Inflammatory macrophage treated with lipopolysaccharide for 4 hours (primary cell): ENCODE data around the gene CADPS.

Experiments
- DNase-seq: peaks from one replicate; pipeline ENCODE4 v3.0.0-alpha.2; 2020

Gene CADPS

GRCh38 chr3:62369476-62369743, 505.8 kb downstream of the CADPS start:
- no peak for DNase-seq

GRCh38 chr3:62368705-62369475, 506.3 kb downstream of the CADPS start:
- no peak for DNase-seq

DNA sequence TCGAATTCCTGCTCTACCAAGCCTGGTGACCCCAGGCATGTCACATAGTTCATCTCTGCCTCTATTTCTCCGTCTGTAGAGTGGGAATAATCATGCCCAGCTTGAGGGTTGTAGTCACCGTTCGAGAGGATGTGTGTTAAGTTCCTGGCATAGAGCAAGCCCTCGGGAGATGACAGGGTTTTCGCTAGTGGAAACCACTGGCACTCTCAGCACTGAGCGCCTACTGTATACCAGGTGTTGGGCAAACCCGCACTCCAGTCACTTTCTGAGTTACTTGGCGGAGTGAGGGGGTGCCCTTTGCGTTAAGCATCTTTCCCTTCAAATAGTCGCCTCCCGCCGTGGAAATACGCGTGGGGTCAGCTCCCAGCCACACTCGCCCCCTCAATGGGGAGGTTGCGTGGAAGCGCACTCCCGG, 506.9 kb downstream of the CADPS start:
- no peak for DNase-seq

DNA sequence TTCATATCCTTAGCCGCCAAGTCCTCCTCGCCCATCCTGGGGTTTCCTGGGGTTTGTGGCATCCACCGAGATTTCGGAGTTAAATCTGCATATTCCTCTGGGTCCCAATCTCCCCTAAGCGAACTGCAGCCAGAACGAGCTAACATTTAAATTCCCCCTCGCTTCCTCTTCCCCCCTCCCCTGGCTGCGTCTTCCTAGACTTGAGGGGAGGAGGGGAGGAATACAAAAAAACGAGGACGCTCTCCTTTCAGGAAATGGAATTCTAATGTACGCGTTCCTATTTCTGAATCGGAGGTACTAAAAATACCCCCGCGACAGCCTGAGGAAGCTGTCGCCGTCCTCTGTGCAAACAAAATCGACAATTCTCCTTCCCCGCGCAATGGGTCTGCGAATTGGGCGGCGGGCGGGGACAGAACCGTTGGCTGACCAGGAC, 507.4 kb downstream of the CADPS start:
- DNase-seq, result no peak

- no peak for DNase-seq
Measured at GRCh38 chr3:62366126-62366484, 509.1 kb downstream of the CADPS start.

GRCh38 chr3:62365391-62366125, 509.7 kb downstream of the CADPS start:
- no peak for DNase-seq

DNA sequence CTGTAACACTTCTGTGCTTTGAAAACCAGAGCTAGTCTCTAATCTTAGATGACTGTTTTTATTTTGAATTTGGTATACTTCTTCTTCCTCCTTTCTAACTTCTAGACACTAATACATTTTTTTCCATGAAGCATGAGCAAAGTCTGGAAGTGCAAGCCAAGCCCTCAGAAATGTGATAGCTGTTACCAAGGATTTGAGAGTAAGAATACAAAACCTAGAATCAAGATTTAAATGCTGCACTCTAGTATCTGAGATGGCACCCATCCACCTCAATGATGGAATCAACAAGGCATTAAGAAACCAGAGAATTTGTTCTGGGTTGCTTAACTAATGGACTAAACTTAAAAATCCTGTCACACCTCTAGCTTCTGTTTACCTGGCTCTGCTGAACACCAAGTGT, 511.0 kb downstream of the CADPS start:
- no peak for DNase-seq

GRCh38 chr3:62363275-62363674, 511.9 kb downstream of the CADPS start:
- DNase-seq, result no peak

DNA sequence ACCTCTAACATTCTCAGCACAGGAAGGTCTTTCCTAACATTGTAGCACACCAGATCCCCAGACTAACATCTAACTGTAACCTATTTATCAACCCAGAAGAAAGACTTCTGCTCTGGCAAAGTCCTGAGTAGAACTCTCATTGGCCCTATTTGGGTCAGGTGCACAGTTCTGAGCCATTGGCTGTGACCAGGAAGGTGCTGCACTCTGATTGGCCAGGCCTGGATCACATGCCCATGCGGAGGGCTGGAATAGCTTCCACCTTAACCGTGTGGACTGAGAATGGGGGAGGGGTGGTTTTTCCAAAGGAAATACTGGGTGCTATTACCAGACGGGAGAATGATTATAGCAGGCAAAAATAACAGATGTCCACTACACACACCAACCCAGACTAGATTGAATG, 513.4 kb downstream of the CADPS start:
- no peak for DNase-seq

DNA sequence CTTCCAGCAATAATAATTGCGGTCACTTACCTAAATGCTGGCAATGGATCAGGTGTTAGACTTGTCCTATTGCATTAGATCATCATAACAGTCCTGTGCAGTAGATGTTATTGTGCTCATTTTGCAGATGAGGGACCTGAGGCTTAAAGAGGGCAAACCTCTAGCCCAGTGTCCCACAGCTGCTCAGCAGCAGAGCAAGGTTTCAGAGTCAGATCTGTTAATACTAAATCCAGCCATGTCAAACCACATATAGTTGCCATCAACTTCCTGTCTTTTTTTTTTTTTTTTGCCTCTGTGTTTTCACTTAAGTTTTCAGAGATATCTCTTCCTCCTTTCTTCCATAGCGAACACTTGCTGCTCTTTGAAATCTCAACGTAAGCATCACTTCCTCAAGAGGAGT, 514.0 kb downstream of the CADPS start:
- DNase-seq, result no peak

DNA sequence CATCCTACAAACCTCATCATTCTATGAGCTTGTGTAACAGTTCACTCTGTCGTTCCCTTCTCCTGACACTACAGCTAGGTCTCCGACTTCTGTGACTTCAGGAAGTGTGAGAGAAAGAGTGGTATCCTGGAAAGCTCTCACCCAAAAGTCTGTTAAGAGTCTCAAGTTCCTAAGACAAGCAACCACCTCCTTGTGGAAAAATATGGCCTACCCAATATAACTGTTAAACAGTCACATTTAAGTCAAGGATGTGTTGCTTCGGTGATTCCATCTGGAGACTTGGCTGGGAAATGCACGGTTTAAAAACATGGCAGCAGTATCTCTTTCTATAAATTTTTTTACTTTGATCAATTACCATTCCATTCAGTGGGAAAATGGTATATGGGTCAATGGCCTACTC, 515.7 kb downstream of the CADPS start:
- DNase-seq, result no peak

DNA sequence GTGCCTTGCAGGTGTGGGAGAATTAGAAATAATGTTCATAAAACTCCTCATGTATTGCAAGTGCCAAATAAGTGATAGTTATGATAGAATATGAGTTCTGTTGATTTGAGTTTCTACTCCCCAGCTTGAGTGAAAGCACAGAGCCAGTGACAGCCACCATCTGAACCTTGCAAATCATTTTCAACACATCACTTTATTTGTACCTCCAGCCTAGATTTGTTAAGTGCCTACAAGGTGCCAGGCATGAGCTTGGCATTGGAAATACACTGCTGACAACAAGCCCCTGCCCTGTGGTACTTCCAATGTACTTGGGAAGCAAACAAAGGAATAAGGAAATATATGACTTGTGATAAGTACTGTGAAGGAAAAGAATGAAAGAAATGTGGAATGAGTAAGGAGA, 518.9 kb downstream of the CADPS start:
- no peak for DNase-seq

- no peak for DNase-seq
Measured at GRCh38 chr3:62355703-62356102, 519.5 kb downstream of the CADPS start.
